ENCODE measurements around the gene TRAF3IP1. TPM values are rescaled to one million over a fixed set of nuclear protein-coding genes. Genes with fewer than 3 reads are reported as not detected.
"Not testable (repeated sequence)": the region's sequence is repeated elsewhere in the genome, so short reads cannot be mapped to it uniquely, and the experiment has no call there.

The TRAF3IP1 gene
- total RNA-seq, 2 experiments from 2014 or later: 14.2 to 16.3 TPM

GRCh38 chr2:238434846-238435751 lies 114.8 kb downstream of the TRAF3IP1 start:
- POLR2A ChIA-PET: no interaction called here
- CTCF ChIA-PET: interaction anchor here (0.6 kb wide), 1 partner anchor 29 kb away, joined by 3 read pairs; no protein-coding TSS in a partner anchor

DNA sequence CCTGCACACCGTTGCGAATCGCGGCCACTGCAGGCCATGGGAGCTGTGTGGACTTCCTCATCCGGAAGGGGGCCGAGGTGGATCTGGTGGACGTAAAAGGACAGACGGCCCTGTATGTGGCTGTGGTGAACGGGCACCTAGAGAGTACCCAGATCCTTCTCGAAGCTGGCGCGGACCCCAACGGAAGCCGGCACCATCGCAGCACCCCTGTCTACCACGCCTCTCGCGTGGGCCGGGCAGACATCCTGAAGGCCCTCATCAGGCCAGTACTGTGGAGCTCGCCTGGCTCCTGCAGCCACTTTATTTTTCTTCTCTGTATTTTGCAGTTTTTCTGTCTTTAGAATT lies 115.4 kb downstream of the TRAF3IP1 start:
- POLR2A ChIA-PET: no interaction called here
- CTCF ChIA-PET: no interaction called here

DNA sequence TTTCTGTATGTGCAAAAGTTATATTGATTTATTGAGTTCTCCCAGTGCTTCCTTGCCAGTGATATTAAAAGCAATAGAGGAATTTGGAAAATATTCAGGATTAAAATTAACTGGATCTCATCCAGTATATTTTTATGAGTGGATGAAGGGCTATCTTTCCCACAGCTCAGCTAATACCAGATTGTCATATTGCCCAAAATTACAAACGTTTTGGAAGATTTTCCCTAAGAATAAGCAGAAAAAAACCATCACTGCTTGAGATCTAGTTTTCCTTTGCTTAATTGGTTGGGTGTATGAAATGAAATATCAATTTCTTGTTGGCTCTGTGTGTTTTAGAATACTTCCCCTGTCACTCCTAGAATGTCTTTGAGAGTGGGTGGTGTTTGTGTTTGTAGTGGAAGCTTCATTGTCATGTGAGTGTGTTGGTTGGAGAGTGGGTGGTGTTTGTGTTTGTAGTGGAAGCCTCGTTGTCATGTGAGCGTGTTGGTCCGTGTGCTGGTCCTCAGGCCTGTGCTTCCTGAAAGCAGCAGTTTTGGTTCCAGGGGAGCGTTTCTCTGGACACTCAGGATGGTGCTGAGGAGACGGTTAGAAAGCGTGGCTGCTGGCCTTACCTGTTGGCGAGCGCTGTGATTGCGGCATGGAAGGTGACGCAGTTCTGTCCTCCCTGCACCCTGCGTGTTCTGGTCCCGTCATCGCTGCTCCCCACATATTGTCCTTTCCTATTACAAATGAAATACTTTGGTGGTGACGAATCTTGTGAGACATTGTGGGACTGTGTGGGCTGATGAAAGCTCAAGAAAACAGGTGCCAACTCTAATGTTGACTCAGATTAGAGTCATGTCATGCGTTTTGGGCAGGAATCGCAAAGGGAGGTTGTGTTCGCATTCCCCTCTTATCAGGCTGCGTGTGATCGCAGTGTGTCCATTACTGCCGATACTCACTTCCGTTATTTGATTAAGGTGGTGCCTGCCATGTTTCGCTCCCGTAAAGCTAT lies 118.8 kb downstream of the TRAF3IP1 start:
- CTCF ChIA-PET: no interaction called here
- POLR2A ChIA-PET: interaction anchor here (1.2 to 1.6 kb wide), 2 partner anchors 12 to 150 kb away, joined by 3 to 6 read pairs; no protein-coding TSS in a partner anchor

DNA sequence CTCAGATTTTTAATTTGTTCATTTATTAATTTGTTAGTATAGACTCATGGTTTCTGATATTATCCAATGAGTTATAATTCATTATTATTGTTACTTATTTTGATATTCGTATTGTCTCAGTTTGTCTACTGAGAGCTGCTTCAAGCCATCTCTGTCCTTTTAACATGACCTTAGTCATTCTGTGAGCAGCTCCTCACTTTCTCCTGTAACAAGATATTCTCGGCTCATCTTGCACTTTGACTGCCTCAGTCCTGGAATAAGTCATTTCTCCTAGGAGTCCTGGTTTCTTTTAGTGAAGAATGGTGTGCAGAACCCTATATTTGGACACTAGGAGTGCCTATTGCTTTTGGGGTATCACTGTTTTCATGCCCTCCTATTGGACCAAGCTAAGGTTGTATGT lies 119.6 kb downstream of the TRAF3IP1 start:
- CTCF ChIA-PET: no interaction called here

DNA sequence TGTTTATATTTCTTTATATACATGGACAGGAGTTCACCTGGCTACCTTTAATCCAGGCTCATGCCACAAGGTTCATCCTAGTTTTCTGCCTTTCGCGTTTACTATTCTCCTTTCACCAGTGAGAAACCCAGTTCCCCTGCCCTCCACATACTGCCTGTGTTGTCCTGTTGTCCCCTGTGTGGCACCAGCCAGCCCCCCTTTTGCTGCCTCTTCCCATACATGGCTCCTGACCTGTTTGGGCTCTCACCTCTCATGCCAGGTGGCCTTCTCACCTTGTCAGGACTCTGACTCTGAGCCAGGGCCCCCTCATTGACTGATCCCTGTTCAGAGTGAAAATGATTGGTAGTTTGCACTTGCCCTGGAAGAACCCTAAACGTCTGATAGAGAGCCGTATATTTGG lies 120.0 kb downstream of the TRAF3IP1 start:
- POLR2A ChIA-PET: interaction anchor here (0.6 to 1.6 kb wide), 2 partner anchors 149 to 151 kb away, joined by 3 to 6 read pairs; no protein-coding TSS in a partner anchor

More for the DNA sequence above, 119.6 kb downstream of the TRAF3IP1 start:
- POLR2A ChIA-PET: interaction anchor here (1.6 kb wide), 1 partner anchor 151 kb away, joined by 6 read pairs; no protein-coding TSS in a partner anchor

GRCh38 chr2:238440767-238441166 lies 120.4 kb downstream of the TRAF3IP1 start:
- POLR2A ChIA-PET: interaction anchor here (0.6 kb wide), 1 partner anchor 150 kb away, joined by 3 read pairs; no protein-coding TSS in a partner anchor
- CTCF ChIA-PET: no interaction called here

More for the DNA sequence above, 120.0 kb downstream of the TRAF3IP1 start:
- CTCF ChIA-PET: no interaction called here

- ChIA-PET CTCF (no interaction called here), POLR2A (interaction anchor here (0.7 kb wide), 1 partner anchor 51 kb away, joined by 4 read pairs; no protein-coding TSS in a partner anchor)
Observed at GRCh38 chr2:238441262-238442114, 121.2 kb downstream of the TRAF3IP1 start.

GRCh38 chr2:238442257-238442656 lies 121.9 kb downstream of the TRAF3IP1 start:
- POLR2A ChIA-PET: interaction anchor here (0.7 kb wide), 1 partner anchor 51 kb away, joined by 4 read pairs; no protein-coding TSS in a partner anchor
- CTCF ChIA-PET: not testable (repeated sequence)

GRCh38 chr2:238444242-238444641 lies 123.9 kb downstream of the TRAF3IP1 start:
- ChIA-PET CTCF (no interaction called here), POLR2A (no interaction called here)

DNA sequence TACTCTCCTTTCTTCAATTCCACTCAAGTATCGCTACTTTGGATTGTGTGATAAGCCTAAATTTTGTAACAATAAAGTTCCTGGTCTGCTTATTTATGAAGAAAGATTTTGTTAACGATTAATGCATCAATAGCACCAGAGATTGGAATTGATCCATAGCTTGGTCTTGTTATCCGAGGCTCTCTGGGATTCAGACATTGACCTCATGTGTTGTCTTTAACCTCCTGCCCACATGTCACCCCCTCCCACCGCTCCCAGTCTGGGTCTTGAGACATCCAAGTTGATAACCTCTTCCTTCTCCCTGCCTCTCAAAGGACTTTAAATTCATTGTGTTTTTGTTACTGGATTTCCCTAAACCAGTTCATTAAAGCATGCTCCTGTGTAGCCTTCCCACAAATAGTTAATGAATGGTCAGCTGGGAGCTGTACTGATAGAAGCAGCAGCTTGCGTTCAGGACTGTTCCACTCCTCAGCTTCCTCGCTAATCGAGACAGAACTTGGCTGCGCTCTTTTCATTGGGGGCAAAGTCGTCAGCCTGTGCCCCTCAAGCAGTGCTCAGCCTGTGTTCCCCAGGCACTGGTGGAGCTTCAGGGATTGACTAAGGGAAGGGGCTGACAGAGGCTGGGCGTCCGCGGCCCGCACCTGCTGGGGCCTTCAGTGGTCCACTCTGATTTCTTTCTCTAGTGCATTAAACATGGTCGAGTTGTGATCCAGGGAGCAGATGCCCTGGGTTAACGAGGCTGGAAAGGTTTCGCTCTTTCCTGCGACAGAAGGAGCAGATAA lies 125.3 kb downstream of the TRAF3IP1 start:
- ChIA-PET POLR2A (no interaction called here), CTCF (no interaction called here)

- CTCF ChIA-PET: no interaction called here
Observed at GRCh38 chr2:238446371-238446770, 126.1 kb downstream of the TRAF3IP1 start.

DNA sequence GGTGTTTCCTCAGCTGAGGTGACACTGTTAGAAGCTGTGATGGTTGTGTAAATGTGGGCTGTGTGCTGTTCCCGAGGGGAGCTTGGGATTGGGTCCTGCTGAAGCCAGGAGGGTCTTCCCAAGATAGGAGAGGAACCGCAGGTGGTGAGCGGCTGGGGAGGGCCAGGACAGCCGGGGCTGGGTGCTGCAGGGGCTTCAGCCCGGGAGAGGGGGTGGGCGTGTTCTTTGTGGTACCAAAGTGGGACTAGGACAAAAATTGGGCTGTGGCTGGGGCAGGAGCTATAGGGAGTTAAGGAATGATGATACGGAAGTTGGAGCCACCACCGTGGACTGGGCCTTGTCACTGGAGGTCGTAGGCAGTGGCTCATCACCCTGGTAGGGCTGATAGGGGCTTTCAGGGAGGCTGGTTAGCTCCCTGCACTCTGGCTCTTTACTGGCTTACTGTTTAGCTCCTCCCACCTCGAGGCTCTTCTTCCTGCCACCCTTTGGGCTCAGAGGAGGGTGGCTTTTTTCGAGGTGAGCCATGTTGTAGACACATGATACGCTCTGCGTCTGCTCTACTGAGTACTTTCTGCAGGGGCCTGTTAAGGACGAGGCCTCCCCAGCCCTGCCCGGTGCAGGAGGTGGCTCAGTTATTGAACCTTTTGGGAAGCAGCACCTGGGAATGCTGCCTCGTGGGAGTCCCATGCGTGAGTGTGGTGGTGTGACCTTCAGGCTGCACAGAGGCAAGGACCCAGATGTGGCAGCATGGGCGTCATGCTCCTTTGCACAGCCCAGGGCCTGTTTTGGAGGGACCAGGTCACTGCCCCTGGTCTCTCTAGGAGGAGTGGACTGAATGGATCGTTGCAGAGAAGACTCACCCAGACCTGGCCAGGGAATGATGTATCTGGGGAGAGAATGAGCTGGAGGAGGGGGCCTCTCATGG lies 128.0 kb downstream of the TRAF3IP1 start:
- ChIA-PET POLR2A (no interaction called here), CTCF (no interaction called here)

More at GRCh38 chr2:238446371-238446770, 126.1 kb downstream of the TRAF3IP1 start:
- POLR2A ChIA-PET: no interaction called here

- CTCF ChIA-PET: no interaction called here
Observed at GRCh38 chr2:238449241-238449640, 128.9 kb downstream of the TRAF3IP1 start.

GRCh38 chr2:238449909-238450417 lies 129.6 kb downstream of the TRAF3IP1 start:
- ChIA-PET CTCF (no interaction called here), POLR2A (no interaction called here)

More at GRCh38 chr2:238449241-238449640, 128.9 kb downstream of the TRAF3IP1 start:
- POLR2A ChIA-PET: no interaction called here

DNA sequence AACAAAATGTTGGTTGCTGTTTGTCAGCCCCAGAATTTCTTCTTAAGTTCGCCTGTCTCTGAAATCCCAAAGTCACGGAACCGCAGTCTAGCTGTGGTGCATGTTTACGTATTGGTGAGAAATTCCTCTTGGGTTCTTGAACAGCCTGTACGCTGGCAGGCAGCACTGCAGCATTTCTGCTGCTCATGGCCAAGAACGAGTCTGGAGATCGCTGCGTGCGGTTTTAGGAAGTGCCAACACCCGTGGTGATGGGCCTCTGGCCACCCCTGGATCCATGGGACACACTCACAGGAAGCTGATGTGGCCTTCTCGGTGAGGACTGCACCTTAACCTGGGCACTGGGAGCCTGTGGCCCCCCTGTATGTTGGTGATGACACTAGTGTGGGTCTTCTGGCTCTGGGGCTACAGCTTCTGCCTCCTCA lies 130.1 kb downstream of the TRAF3IP1 start:
- CTCF ChIA-PET: no interaction called here
- POLR2A ChIA-PET: no interaction called here
